MM.1S (cell line): Measurements from ENCODE around the gene ENOPH1.
"Not testable (repeated sequence)": the region's sequence is repeated elsewhere in the genome, so short reads cannot be mapped to it uniquely, and the experiment has no call there.

ENCODE experiments used
- DNase-seq: peaks from one replicate; pipeline ENCODE4 v3.0.0-alpha.2; 2015
- H2AFZ ChIP-seq: fragments of 300-600 bp; sonication (generic); 2 replicates; pipeline ENCODE4 v1.6.0; 2016; ENCODE audit warnings: antibody characterized with exemption, low read length
- H3F3A ChIP-seq: fragments of 300-600 bp; sonication (generic); 2 replicates; pipeline ENCODE4 v1.6.1; 2016; ENCODE audit warnings: mild to moderate bottlenecking, antibody characterized with exemption, low read length, moderate library complexity, mixed read lengths; ENCODE audit not compliant: insufficient read depth
- H3K27ac ChIP-seq: fragments of 300-600 bp; sonication (generic); 2 replicates; pipeline ENCODE4 v1.5.1; 2016; ENCODE audit warnings: mild to moderate bottlenecking, low read length
- H3K27me3 ChIP-seq: fragments of 300-600 bp; sonication (generic); replicated peaks from 2 replicates; pipeline ENCODE4 v1.6.0; 2016; ENCODE audit warnings: low read length; ENCODE audit not compliant: insufficient read depth
- H3K36me3 ChIP-seq: fragments of 300-600 bp; sonication (generic); replicated peaks from 2 replicates; pipeline ENCODE4 v1.6.1; 2016; ENCODE audit warnings: mild to moderate bottlenecking, low read length, mixed read lengths; ENCODE audit not compliant: insufficient read depth
- H3K4me1 ChIP-seq: fragments of 300-600 bp; sonication (generic); 2 replicates; pipeline ENCODE4 v1.6.1; 2016; ENCODE audit warnings: low read length, mixed read lengths
- H3K4me2 ChIP-seq: fragments of 300-600 bp; sonication (generic); 2 replicates; pipeline ENCODE4 v1.6.0; 2016; ENCODE audit warnings: low read depth, low read length
- H3K4me3 ChIP-seq: fragments of 300-600 bp; sonication (generic); 2 replicates; pipeline ENCODE4 v1.5.1; 2016; ENCODE audit warnings: low read length, mixed read lengths
- H3K79me2 ChIP-seq: fragments of 300-600 bp; sonication (generic); 2 replicates; pipeline ENCODE4 v1.6.1; 2016; ENCODE audit warnings: mixed run types, low read length, mixed read lengths
- H3K9ac ChIP-seq: fragments of 300-600 bp; sonication (generic); 2 replicates; pipeline ENCODE4 v1.6.1; 2016; ENCODE audit warnings: low read length, mixed read lengths
- H3K9me2 ChIP-seq: fragments of 300-600 bp; sonication (generic); replicated peaks from 2 replicates; pipeline ENCODE4 v1.6.1; 2016; ENCODE audit warnings: mild to moderate bottlenecking, low read length, mixed read lengths; ENCODE audit not compliant: insufficient read depth
- H3K9me3 ChIP-seq: fragments of 300-600 bp; sonication (generic); replicated peaks from 2 replicates; pipeline ENCODE4 v1.6.1; 2016; ENCODE audit warnings: mild to moderate bottlenecking, low read length, mixed read lengths; ENCODE audit not compliant: insufficient read depth
- H4K20me1 ChIP-seq: fragments of 300-600 bp; sonication (generic); 2 replicates; pipeline ENCODE4 v1.6.1; 2016; ENCODE audit warnings: mild to moderate bottlenecking, low read length, moderate library complexity, mixed read lengths; ENCODE audit not compliant: insufficient read depth
- CTCF ChIP-seq: fragments of 300-600 bp; sonication (generic); IDR thresholded peaks from 2 replicates; pipeline ENCODE4 v1.5.1; 2016; ENCODE audit warnings: antibody characterized with exemption, low read length, mixed read lengths
- EZH2 ChIP-seq: fragments of 300-600 bp; sonication (generic); optimal IDR thresholded peaks from 2 replicates; pipeline ENCODE3; 2017; ENCODE audit warnings: low read depth, mild to moderate bottlenecking, antibody characterized with exemption, low read length, mixed read lengths
- EZH2phosphoT487 ChIP-seq: fragments of 300-600 bp; sonication (generic); IDR thresholded peaks from 2 replicates; pipeline ENCODE4 v1.6.1; 2018; ENCODE audit warnings: antibody characterized with exemption, low read length

The ENOPH1 gene

DNA sequence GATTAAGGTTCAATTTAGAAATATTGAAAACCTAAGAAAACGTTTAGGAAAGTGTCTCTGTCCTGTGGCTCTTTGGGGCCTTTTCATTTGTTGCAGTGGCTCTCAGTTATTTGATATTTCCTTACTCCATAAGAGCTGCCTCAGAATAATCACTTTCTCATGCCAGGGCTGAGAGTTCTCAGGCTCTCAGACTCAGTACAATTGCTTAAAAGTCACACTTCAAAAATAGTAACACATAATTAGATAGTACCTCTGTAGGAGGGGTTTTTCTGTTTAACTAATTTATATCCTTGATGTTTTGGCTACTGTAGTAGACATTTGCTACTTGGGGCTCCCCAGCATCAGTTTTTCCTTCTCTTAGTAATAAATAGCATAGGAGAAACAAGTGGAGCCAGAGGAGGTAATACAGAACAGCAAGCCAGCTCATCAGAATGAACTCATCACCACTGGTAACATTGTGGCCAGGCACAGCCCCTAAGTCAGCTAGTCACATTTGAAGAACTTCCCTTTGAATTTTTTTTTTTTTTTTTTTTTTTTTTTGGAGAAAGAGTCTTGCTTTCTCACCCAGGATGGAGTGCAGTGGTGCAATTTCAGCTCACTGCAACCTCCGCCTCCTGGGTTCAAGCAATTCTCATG, 48.6 kb upstream of the ENOPH1 start:
- Histone ChIP-seq H3K9ac (no peak overlapping the region), H3K4me3 (no peak overlapping the region), H3K4me2 (no peak overlapping the region), H2AFZ (no peak overlapping the region), H3F3A (no peaks in the 10 kb centered on the region), H3K27me3 (no peaks in the 10 kb centered on the region), H3K4me1 (no peaks in the 10 kb centered on the region), H3K36me3 (no peaks in the 10 kb centered on the region), H3K9me2 (no peaks in the 10 kb centered on the region), H4K20me1 (no peaks in the 10 kb centered on the region), H3K9me3 (no peaks in the 10 kb centered on the region), H3K27ac (no peak overlapping the region), H3K79me2 (no peaks in the 10 kb centered on the region)
- no peak for TF ChIP-seq EZH2
- TF ChIP-seq EZH2phosphoT487, result no peak
- no peak for TF ChIP-seq CTCF
- DNase-seq, result no peak

GRCh38 chr4:82382751-82383150, 47.6 kb upstream of the ENOPH1 start:
- H3K4me3 ChIP-seq, result no peak overlapping the region
- H2AFZ ChIP-seq, result no peak overlapping the region
- no peak for DNase-seq
- TF ChIP-seq CTCF (no peak), EZH2 (no peak), EZH2phosphoT487 (no peak)
- no peak overlapping the region for H3K4me2 ChIP-seq
- no peaks in the 10 kb centered on the region for H3K79me2 ChIP-seq
- no peaks in the 10 kb centered on the region for H3K4me1 ChIP-seq
- H3K9me2 ChIP-seq, result no peaks in the 10 kb centered on the region
- H3K9ac ChIP-seq, result no peak overlapping the region
- H4K20me1 ChIP-seq, result no peaks in the 10 kb centered on the region
- no peaks in the 10 kb centered on the region for H3K9me3 ChIP-seq
- no peaks in the 10 kb centered on the region for H3K36me3 ChIP-seq
- H3K27ac ChIP-seq, result no peak overlapping the region
- no peaks in the 10 kb centered on the region for H3K27me3 ChIP-seq
- H3F3A ChIP-seq, result no peaks in the 10 kb centered on the region

- H4K20me1 ChIP-seq, H3K36me3 ChIP-seq, H3K4me3 ChIP-seq, H3F3A ChIP-seq, H3K27me3 ChIP-seq, H3K4me1 ChIP-seq, H2AFZ ChIP-seq, H3K4me2 ChIP-seq, H3K9me2 ChIP-seq, H3K27ac ChIP-seq, H3K79me2 ChIP-seq, H3K9ac ChIP-seq, H3K9me3 ChIP-seq, DNase-seq: not testable (repeated sequence)
Measured at GRCh38 chr4:82386312-82386711, 44.1 kb upstream of the ENOPH1 start.

GRCh38 chr4:82388405-82388804, 42.0 kb upstream of the ENOPH1 start:
- Histone ChIP-seq H3K79me2 (no peaks in the 10 kb centered on the region), H3K9ac (no peak overlapping the region), H4K20me1 (no peaks in the 10 kb centered on the region), H3K4me3 (no peak overlapping the region), H2AFZ (no peak overlapping the region), H3K9me3 (no peaks in the 10 kb centered on the region), H3K27ac (no peak overlapping the region), H3K9me2 (no peaks in the 10 kb centered on the region), H3K27me3 (no peaks in the 10 kb centered on the region), H3K4me1 (no peaks in the 10 kb centered on the region), H3K4me2 (no peak overlapping the region), H3K36me3 (no peaks in the 10 kb centered on the region), H3F3A (no peaks in the 10 kb centered on the region)
- TF ChIP-seq EZH2 (no peak), EZH2phosphoT487 (no peak), CTCF (0 out of 2 replicates have a peak, but pooled peaks have one; percentile 3)
- no peak for DNase-seq

DNA sequence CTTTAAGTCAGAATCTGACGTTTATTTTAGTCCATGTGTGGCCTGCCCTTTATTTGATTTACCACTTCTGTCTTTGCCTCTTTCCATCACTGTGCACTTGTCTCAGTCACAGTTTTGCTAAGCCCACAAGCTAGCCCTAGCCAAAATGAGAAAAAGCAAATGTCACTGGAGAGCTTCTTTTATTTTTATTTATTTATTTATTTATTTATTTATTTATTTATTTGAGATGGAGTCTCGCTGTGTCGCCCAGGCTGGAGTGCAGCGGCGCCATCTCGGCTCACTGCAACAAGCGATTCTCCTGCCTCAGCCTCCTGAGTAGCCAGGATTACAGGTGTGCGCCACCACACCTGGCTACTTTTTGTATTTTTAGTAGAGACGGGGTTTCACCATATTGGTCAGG, 40.3 kb upstream of the ENOPH1 start:
- H3K4me2 ChIP-seq, H3K4me1 ChIP-seq, H3K36me3 ChIP-seq, H3F3A ChIP-seq, H3K27ac ChIP-seq, H3K4me3 ChIP-seq, H3K27me3 ChIP-seq, H3K9me2 ChIP-seq, H3K79me2 ChIP-seq, H3K9ac ChIP-seq, H2AFZ ChIP-seq, DNase-seq, H4K20me1 ChIP-seq, H3K9me3 ChIP-seq: not testable (repeated sequence)
